GM18517 (cell line): Measurements from ENCODE around the gene CBARP.

ENCODE experiments used
- ATAC-seq: cut with Tn5 transposase; IDR thresholded peaks from one replicate; pipeline ENCODE4 v1.9.1; 2021; ENCODE audit warnings: mild to moderate bottlenecking, moderate library complexity; ENCODE audit not compliant: unreplicated experiment

Gene CBARP

DNA sequence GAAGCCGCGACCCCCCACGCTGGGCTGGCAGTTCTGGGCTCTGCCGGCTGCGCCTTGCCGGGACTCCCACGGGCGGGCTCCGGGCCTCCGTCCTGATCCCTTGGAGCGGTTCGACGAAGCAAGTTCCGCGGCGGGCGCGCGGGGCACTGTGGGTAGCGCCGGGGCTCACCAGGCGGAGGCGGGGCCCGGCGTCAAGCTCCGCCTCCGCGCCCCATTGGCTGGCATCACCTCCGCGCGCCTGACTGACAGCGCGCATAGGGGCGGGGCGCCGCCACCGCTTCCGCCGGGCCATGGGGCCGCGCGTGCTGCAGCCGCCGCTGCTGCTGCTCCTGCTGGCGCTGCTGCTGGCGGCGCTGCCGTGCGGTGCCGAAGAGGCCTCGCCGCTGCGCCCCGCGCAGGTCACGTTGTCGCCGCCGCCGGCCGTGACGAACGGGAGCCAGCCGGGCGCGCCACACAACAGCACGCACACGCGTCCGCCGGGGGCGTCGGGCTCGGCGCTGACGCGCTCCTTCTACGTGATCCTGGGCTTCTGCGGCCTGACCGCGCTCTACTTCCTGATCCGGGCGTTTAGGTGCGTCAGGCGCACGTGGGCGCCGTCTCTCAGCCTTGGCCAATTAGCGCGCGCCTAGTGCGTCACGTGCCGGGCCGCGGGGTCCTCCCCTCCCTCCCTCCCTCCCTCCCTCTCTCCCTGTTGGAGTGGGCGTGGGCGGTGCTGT lies 37.6 kb upstream of the CBARP start, which contains the start of gene FAM174C:
Gene FAM174C (plus strand): TSS at position 271 of the 716 bp plus-strand sequence. CDS start 20 bp downstream, at position 291.
- peak; percentile 62 for ATAC-seq

DNA sequence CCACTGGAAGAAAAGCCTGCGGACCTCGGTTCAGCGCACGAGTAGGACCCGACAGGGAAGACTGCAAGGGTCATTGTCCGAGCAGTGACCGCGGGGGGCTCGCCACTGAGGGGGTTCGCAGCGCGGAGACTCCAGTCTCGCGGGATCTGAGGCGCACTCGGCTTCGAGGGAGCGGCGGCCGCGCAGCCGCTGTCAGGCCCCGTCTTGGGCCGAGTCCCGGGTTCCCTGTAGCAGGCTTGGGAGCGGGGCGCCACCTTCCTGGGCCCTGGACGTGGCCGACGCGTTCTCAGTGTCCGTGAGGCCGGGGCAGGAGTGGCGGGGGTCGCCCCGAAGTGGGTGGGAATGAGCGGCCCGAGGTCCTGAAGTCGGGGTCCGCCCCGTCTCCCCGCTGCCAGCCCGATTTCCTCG lies 37.1 kb upstream of the CBARP start:
- no peak for ATAC-seq

DNA sequence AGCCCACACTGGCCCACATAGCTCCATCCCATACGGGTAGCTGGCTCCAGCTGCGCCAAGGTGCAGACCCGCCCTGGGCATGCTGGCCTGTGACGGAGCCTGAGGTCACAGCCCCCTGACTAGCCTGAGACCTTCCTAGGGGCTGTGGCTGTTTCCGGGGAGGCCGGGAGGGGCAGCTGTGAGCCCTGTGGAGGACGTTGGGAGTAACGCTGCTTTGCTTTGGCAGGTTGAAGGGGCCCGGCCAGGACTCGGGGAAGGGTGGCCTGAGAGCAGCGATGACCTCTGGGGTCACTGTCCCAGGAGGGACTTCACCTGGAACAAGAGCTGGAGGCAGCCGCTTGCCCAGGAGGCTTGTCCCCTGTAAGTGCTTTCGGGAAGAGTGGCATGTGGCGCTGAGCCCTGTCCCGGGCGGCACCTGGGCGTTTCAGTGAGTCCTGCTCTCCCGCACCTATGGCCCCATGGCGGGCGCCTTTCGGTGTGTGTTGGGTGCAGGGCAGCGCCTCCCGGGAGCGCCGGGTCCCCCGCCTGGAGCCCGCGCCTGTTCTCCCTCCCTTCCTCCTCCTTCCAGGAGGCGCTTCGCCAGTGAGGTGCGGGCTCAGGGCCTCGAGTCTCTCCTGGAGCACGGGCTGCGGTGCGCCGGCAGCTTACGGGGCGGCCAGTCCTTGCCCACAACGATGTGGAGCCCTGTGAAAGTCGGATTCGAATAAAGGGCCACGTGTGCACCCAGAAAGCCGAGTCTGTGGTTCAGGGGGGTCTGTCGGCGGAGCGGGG lies 36.5 kb upstream of the CBARP start:
- no peak for ATAC-seq

DNA sequence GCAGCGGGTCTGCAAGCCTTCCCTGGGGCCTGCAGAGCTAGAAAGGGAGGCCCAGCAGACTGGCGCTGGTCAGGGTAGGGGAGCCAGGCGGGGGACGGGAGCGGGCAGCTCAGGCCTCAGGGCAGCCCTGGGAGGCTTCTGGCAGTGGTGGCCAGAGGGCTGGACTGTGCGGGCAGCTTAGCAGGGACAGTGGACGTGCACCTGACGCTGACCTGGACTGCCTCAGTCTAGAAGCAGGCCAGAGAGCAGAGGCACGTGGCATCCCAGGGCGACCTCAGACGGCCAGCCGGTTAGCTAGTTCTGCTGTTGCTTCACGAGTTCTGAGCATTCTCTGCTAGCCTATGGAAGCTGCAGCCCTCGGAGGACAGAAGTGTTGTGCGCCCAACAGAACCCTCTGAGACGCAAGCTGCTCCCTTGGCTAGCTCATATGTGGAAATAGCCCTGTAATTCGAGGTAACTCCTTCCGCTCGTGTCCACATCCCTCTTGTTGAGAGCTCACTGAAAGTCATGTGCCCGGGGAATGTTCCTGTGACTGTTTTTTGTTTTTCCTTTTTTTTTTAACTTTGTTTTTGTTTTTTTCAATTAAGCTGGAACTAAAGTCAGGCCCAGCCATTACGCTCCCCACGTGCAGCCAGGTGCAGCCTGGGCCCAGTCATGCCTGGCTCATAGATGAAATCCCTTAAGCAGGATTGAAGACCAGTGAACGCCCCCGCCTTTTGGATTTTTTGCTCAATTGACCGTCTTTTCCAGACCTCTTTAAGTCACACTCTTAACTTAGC lies 35.6 kb upstream of the CBARP start:
- no peak for ATAC-seq

DNA sequence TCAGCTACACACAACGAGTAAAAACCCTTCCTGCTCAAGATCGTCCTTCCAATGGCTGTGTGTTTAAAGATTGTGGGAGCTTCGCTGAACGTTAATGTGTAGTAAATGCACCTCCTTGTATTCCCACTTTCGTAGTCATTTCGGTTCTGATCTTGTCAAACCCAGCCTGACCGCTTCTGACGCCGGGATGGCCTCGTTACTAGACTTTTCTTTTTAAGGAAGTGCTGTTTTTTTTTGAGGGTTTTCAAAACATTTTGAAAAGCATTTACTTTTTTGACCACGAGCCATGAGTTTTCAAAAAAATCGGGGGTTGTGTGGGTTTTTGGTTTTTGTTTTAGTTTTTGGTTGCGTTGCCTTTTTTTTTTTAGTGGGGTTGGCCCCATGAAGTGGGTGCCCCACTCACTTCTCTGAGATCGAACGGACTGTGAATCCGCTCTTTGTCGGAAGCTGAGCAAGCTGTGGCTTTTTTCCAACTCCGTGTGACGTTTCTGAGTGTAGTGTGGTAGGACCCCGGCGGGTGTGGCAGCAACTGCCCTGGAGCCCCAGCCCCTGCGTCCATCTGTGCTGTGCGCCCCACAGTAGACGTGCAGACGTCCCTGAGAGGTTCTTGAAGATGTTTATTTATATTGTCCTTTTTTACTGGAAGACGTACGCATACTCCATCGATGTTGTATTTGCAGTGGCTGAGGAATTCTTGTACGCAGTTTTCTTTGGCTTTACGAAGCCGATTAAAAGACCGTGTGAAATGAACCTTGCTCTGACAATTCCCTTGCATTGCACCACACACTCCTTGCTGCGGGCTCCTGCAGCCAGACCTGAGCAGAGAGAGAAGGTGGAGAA lies 34.8 kb upstream of the CBARP start:
- no peak for ATAC-seq

DNA sequence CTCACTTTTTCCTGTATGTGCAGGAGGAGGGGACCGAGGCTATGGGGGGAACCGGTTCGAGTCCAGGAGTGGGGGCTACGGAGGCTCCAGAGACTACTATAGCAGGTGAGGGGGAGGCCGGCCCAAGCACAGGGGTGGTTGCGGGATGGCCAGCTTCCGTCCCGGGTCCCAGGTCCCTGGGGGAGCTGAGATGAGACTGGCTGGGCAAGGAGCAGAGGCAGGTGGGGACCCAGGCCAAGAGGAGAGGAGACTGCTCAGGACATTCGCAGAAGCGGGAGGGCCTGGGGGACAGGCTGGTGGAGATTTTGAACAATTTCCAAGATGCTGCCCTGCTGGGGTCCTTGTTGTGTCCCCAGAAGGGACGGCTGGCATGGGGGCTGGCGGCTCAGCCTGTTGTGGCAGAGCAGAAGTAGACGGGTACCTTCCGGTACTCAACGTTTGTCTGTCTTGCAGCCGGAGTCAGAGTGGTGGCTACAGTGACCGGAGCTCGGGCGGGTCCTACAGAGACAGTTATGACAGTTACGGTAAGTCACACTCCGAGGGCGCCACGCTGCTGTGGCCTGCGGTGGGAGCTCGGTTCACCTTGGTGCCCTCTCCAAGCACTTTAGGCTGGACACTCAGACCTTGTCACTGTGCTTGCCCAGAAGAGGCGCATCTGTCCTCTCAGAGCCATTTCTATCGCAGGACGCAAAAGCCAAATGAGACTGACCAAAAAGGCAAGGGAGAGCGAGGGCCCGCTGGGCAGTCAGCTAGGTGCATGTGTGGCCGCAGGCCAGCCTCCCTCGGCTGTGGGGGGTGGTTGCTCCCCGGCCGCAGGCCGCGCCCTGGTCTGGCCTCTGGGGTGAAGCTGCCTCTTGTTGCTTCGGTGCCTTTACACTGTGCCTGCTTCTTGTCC lies 34.0 kb upstream of the CBARP start:
- ATAC-seq = no peak

DNA sequence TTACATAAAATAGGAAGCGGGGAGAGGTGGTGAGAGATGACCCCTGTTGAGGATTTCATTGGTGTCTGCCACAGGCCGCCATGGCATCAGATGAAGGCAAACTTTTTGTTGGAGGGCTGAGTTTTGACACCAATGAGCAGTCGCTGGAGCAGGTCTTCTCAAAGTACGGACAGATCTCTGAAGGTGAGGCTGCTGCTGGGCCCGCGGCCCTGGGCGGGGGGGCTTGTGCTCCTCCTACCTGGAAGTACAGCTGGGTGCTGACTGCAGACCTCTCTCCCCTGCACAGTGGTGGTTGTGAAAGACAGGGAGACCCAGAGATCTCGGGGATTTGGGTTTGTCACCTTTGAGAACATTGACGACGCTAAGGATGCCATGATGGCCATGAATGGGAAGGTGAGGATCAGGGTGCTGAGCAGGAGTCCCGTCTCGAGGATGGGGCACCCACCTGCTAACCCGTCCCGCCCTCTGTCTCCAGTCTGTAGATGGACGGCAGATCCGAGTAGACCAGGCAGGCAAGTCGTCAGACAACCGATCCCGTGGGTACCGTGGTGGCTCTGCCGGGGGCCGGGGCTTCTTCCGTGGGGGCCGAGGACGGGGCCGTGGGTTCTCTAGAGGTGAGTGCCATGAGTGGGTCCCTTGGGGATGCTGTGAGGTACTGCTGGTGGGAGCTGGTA lies 33.2 kb upstream of the CBARP start:
- ATAC-seq = no peak

DNA sequence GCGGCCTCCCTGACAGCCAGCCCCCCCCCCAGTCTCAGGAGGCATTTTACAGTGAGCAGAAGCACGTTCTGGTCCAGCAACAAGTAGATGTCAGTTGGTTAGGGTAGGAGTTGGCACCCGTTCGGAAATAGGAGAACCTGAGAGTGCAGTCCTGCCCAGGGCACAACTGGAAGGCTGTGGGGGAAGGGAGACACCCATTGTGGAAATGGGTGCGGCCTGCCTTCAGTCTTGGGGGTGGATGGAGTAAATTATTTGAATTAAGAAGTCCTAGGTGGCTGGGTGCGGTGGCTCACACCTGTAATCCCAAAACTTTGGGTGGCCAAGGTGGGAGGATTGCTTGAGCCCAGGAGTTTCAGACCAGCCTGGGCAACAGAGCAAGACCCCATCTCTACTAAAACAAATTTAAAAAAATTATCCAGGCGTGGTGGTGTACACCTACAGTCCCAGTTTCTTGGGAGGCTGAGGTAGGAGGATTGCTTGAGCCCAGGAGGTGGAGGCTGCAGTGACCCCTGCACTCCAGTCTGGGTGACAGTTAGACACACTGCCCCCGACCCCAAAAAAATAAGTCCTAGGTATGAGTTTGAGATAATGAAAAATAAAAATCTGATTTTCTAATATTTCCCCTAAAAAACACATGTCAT lies 32.5 kb upstream of the CBARP start:
- ATAC-seq = no peak

DNA sequence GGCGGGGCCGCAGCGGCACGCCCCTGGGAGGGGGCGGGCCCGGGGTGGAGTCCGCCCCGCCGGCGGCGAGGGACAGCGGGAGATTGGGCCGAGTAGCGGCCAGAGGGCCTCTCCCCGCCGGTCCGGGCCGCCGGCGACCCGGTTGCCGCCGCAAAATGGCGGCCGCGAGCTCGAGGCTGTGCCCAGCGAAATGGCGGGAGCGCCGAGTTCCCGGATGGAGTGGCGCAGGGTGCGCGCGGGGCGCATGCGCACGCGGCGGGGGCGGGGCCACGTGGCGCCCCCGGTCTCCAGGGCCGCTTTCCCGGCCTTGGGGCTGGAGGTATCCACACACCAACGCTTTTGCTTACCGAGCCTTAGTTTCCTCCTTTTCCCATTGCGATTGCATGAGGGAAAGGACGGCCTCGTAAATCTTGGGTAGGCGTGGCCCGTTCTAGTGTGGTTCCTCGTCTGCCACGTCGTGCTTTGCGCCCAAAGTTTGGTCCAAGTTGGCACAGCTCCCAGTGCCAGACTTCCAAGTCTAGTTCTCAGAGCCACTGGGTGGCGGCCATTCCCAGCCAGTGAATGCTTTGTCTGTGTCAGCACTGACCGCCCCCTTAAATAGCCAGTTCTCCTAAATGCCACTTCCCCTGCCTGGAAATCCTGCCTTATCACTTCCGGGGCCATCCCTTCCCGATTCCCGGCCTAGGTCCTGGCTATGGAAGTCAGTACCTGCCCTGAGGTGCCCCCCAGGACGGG lies 31.8 kb upstream of the CBARP start:
- peak; percentile 20 for ATAC-seq

DNA sequence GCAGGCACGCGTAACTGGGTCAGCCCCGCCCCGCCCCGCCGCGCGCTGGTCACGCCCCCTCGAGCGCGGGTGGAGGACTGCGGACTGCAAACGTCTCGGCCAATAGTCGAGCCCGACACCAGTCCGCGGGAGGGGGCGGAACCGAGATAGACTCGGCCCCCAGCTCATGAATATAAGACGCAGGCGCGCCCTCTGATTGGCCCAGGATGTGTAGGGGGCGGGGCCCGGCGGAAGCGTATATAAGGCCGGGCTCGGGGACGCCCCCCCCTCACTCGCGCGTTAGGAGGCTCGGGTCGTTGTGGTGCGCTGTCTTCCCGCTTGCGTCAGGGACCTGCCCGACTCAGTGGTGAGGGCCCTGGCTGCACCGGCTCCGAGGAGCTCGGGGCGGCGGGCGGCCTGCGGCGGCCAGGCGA lies 31.3 kb upstream of the CBARP start, which contains the start of gene CIRBP:
Gene CIRBP (plus strand): TSS at position 268 of the 413 bp plus-strand sequence. CDS start 1,602 bp downstream, outside the sequence.
- peak; percentile 47 for ATAC-seq

DNA sequence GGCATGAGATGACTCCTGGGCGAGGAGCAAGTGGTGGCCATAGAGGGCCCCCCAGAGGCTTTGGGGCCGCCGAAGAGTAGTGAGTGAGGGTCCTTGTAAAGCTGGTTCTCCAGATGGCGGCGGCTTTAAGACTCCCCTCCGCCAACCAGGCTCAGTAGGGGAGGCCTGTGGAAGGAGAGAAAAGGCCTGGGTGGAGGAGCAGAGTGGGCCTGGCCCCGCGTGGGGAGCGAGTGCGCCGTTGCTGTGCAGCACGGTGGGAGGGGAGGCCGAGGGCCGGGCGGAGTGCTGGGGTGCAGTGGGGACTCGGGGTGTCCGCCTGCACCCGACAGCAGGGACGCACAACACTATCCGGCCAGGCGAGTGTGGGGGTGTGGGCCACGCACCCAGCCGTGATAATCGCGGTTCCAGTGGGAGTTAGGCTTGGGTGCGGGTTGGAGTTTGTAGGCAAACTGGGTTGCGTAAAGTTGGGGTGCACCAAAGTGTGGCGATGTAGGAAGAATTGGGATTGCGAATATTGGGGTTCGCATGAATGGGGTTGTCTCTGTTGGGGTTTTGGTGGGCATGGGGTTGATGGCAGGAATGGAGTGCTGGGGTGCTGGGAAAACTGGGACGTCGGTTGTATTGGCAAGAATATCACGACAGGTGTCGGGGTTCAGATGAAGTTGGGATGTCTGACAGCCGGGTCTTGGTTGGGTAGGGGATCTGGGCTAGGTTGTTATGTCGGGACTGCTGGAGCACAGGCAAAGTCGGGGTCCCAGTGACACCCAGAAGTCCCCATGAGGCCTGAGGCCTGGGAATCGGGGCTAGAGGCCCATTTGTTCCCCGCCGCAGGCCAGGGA lies 30.6 kb upstream of the CBARP start:
- ATAC-seq = no peak

DNA sequence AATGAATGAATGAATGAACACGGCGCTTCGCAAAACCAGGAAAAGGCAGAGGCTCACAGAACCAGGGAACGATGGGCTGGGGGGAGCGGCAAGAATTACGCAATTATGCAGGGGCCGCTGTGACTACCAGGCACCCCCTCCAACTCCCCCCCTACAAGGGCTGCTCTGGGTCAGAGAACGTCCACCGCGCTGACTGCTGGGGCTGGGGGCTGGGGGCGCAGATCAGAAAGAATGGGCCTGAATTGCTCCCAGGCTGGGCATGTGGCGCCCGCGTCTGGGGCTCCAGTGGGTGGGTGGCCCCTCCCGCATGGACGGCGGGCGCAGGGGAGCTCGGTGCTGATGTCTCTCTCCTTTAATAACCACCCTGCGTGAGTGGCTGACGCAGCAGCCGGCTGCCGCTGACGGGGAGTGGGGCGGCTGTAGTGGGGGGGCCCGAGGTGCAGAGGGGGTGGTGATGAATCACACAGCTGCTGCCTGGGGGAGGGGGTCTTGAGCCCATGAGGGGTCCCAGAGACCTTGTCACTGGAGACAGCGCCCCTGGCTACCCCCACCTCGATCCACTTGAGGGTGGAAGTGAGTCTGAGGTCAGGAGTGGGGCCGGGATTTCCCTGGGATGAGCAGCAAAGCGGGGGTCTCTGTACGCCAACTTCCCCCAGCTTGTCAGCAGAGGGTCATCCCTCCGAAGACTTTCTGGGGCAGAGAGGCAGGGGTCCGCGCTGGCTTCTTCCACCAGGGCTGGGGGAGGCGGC lies 29.8 kb upstream of the CBARP start:
- ATAC-seq = no peak

DNA sequence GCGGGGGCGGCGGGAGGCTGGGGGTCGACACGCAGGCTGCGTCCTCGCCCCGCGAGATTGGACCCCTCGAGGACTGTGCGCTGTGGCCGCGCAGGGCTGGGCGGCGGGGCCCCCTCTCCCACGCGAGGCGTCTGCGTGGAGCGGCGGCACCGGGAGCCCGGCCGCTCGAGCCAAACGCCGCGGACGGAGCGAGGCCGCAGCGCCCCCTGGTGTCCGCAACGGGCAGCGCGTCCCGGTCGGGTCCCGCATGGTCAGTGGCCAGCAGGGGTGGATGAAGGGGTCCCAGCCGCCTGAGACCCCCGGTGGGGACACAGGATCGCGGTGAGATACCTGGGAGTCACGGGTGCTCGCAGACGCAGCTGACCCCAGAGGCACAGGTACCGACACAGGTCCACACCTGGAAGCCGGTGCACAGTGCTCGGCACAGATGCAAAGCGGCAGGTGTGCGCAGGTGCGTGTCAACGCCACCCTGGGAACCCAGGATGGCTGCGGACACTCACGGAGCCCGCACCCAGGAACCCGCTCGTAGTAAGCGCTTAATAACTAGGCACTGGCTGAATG lies 29.2 kb upstream of the CBARP start:
- ATAC-seq = peak; percentile 14

DNA sequence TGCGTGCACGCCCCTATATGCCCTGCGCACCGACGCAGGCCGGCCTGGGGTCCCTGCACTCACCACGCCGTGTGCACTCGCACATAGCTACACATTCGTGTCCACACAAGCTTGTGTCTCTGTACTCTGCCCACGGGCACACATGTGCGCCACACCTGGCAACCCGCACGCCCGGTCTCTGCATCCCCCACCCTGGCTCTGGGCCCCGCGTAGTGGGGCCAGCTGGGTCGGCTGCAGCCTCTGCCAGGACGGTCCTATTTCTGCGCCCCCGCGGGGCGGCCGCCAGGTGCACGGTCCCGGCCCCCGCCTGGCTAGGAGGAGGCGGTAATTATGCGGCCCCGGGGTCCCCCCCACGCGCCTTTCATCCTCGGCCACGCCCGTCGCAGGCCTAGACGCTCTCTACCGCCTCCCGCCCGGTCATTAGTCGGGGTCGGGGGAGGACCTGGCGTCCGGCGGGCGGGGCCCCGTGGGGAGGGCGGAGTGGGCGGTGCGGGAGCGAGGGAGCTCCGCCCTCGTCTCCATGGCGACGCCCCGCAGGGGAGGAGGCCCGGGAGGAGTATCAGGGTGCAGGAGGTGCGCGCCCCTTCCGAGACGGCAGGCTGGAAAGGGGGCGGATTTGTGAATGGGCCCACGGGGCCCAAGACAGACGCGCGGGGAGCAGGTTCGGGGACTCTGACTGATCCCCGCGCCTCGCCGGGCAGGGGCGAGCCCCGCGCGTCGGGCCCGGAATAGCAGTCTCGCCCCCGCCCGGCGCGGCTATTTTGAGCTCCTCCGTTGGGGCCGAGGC lies 28.5 kb upstream of the CBARP start:
- peak; percentile 26 for ATAC-seq

DNA sequence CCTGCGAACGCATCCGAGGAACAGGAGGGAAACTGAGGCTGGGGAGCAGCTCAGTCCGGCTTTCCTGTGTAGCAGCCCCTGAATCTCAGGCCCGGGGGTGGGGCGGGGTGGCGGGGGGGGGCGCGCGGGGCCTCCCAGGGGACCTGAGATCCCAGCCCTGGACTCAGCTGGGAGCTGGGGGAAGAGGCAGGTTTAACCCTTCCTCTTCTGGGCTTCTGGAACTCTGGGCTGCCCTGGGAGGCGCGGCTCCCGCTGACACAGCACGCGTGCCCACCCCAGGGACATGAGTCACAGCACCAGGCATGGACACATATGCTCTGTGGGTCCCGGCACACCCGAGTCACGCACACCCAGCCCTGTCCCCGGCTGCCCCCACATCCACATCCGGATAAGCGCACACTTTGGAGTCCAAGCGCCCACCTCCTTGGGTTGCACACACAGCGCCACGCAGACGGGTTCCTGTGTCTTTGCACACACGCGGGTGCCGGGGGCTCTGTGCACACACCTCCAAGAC lies 27.9 kb upstream of the CBARP start:
- ATAC-seq = no peak
